ENCODE results near the gene ROCK1.
A peak's percentile ranks its signal among the peaks of the same experiment; 100 is the strongest.
"Not testable (repeated sequence)": the region's sequence is repeated elsewhere in the genome, so short reads cannot be mapped to it uniquely, and the experiment has no call there.

The ROCK1 gene

DNA sequence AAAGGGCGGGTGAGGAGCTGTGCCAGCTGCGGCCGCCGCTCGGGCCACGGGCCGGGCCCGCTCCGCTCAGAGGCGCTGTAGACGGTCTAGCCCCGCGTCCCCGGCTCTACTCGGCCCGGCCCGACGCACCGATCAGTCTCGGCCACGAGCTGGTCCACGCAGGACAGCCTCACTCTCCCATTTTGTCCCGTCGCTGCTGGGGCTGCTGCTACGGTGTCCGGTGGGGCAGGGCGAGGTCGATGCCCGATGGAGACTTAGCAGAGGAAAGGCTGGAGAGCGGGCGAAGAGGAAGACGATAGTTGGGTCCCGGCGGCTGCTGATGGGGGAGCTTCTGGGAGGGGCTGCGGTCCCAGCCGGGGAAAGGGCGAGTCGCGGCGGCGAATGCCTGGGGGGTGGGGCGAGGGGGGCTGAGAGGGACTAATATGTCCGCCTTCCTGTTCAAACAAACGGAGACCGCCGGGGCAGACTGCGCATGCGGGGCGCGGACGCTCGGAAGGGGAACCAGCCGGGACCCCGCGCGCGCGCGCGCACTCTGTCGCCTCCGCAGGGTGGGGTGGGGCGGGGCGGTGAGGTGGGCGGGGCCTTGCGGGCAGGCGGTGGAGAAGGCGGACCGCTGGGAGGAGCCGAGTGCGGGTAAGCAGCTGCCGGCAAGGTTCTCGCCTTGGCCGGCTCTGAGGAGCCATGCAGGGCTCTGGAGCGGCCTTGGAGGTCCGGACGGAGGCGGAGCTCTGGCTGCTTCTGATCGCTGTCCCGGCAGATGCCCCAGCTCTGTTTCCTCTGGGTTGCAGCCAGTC is at the start of gene ROCK1:
Gene ROCK1, minus strand, starts transcription at position 468 of the 794 bp plus-strand sequence. CDS start 903 bp downstream, outside the sequence.
- peak; percentile 97 to 99 (median 98) for DNase-seq (ENCODE audit: low read depth in 3 of 3, low spot score in 1 of 3)

DNA sequence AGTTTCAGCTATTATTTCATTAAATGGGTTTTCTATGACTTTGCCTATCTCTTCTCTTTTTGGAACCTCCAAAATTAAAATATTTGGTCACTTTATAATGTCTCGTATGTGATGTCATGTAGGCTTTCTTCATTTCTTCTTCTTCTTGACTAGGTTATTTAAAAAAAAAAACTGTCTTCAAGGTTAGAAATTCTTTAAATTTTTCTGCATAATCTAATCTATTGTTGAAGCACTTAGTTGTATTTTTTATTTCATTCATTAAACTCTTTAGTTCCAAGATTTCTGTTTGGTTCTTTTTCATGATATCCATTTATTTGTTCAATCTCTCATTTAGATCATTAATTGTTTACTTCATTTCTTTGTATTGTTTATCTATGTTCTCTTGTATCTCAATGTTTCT is 43.8 kb upstream of the ROCK1 start:
- no peak for DNase-seq (ENCODE audit: low read depth in 3 of 3, low spot score in 1 of 3)

DNA sequence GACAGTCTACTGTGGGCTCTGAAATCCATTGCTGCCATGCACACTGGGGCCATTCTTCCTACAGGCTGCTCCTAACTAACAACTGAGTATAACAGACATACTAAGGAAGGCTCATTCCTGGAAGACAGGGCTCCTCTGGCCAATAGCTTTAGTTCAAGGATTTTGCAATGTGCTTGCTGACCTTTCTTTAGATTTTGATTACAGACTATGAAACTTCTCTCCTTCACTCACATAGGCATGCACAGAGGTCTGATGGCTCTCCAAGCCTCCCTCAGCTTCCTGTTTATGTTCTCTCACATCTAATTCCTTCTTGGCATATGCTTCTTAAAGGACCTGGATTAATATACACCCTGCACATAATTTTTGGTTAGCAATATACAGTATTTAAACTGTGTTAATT is 34.4 kb upstream of the ROCK1 start:
- no peak for DNase-seq (ENCODE audit: low read depth in 3 of 3, low spot score in 1 of 3)

DNA sequence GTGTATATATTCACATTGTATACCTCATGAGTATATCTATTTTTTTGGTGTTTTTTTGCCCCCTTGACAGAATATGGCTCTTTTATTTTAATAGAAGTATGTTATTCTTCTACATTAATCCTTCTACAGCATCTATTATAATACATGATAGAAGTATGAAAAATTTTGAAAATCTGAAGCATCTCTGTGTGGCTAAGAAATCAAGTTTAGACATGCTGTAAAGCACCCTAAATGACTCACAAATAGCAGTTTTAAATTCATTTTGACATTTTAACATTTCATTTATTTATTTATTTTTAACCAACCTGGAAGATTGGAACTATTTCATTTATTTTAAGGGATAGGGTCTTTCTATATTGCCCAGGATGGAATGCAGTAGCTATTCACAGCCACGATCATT is 33.8 kb upstream of the ROCK1 start:
- DNase-seq (ENCODE audit: low read depth in 3 of 3, low spot score in 1 of 3) = no peak

DNA sequence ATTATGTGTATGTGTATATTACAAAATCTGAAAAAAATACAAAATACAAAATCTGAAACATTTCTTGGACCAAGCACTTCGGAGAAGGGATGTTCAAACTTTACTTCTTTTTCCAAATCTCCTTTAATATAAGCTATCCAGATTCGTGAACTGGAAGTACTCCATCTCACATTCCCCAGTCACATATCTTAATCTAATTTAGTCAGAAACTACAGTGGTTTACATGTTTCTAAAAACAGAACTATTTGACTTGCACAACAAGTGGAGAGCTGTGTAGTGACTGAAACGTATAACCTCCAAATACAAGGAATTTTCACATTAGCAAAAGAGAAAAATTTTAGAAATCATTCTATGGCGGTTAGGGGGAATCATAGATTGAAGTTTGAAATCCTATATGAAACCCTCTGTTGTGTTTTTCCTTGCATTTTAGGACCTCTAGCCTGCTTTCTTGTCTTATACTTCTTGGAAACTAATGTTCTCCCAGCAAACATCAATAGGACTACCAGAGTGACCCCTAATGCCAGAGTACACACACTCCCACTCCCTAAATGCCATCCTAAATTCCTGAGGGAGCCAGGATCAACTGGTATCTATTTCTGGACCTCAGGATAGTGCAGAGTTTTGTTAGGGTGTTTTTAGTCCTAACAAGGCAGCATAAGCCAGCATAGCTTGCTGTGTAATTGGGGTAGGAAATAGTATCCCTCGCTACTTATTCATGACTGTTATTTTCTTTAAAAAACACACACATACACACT is 30.2 kb upstream of the ROCK1 start:
- no peak for DNase-seq (ENCODE audit: low read depth in 3 of 3, low spot score in 1 of 3)

DNA sequence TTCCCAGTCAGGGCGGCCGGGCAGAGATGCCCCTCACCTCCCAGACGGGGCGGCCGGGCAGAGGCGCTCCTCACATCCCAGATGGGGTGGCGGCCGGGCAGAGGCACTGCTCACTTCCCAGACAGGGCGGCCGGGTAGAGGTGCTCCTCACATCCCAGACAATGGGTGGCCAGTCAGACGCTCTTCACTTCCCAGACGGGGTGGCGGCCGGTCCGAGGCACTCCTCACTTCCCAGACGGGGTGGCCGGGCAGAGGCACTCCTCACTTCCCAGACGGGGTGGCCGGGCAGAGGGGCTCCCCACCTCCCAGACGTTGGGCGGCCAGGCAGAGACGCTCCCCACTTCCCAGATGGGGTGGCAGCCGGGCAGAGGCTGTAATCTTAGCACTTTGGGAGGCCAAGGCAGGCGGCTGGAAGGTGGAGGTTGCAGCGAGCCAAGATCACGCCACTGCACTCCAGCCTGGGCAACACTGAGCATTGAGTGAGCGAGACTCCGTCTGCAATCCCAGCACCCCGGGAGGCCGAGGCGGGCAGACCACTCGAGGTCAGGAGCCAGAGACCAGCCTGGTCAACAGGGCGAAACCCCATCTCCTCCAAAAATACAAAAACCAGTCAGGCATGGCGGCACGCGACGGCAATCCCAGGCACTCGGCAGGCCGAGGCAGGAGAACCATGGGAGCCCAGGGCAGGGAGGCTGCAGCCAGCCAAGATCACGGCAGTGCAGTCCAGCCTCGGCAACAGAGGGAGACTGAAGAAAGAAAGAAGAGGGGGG is 26.3 kb upstream of the ROCK1 start:
- DNase-seq (ENCODE audit: low read depth in 3 of 3, low spot score in 1 of 3) = not testable (repeated sequence)

DNA sequence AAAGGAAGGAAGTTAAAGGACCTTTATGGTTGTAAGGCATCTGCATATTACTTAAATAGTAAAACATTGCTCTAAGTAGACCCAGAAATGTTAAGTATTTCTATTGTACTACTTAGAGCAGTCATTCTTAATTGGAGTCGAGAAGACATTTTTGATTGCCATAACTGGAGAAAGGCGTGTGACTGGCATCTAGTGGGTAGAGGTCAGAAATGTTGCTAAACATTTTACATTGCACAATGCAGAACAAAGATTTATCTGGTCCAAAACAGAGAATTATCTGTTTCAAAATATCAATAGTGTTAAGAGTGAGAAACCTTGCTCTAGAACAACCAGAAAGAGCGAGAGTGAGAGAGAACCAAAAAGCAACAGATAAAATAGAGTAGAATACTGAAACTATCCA is 23.3 kb upstream of the ROCK1 start:
- no peak for DNase-seq (ENCODE audit: low read depth in 3 of 3, low spot score in 1 of 3)

DNA sequence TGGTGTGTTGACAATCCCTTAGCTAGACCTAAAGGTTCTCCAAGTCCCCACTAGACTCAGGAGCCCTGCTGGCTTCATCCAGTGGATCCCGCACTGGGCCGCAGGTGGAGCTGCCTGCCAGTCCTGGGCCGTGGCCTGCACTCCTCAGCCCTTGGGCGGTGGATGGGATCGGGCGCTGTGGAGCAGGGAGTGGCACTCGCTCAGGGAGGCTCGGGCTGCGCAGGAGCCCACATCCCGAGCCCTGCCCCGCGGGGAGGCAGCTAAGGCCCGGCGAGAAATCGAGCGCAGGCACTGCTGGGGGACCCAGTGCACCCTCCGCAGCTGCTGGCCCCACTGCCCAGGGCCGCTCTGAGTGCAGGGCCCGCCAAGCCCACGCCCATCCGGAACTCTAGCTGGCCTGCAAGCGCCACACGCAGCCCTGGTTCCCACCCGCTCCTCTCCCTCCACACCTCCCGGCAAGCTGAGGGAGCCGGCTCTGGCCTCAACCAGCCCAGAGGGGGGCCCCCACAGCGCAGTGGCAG is 20.8 kb upstream of the ROCK1 start:
- DNase-seq (ENCODE audit: low read depth in 3 of 3, low spot score in 1 of 3) = no peak

DNA sequence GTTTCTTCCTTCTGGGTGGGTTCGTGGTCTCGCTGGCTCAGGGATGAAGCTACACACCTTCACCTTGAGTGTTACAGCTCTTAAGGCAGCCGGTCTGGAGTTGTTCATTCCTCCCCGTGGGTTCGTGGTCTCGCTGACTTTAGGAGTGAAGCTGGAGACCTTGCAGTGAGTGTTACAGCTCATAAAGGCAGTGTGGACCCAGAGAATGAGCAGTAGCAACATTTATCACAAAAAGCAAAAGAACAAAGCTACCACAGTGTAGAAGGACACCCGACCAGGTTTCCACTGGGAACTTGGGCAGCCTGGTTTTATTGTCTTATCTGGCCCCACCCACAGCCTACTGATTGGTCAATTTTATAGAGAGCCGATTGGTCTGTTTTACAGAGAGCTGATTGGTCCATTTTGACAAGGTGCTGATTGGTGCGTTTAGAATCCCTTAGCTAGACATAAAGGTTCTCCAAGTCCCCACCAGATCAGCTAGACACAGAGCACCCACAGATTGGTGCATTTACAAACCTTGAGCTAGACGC is 20.1 kb upstream of the ROCK1 start:
- no peak for DNase-seq (ENCODE audit: low read depth in 3 of 3, low spot score in 1 of 3)

DNA sequence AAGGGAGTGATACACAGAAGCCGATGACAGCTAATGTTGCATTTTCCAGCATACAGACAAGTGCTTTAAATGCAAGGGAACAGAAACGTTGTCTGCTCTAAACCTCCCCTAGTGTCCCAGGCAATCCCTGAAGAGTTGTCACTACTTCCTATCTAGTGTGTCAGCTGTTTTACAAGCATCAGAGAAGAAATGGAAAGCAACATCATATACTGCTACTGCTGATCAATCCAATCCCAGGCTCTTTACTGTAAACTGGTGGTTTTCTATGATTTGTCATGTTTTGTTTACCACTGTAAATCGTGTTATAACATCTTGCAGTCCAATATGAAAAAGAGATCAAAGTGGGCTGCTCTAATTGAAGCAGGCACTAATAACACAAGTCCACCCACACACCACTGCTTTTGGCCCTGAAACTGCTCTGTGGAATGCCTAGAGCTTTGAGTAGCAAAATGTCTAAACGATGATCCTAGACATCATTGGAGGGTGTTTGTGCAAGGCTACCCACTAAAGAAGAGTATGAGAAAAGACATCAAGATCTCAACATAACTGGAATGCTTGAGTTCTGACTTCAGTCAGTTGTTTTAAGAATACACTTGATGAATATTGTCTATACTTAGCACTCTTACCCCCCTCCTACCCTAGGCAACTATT is 18.1 kb upstream of the ROCK1 start:
- no peak for DNase-seq (ENCODE audit: low read depth in 3 of 3, low spot score in 1 of 3)

DNA sequence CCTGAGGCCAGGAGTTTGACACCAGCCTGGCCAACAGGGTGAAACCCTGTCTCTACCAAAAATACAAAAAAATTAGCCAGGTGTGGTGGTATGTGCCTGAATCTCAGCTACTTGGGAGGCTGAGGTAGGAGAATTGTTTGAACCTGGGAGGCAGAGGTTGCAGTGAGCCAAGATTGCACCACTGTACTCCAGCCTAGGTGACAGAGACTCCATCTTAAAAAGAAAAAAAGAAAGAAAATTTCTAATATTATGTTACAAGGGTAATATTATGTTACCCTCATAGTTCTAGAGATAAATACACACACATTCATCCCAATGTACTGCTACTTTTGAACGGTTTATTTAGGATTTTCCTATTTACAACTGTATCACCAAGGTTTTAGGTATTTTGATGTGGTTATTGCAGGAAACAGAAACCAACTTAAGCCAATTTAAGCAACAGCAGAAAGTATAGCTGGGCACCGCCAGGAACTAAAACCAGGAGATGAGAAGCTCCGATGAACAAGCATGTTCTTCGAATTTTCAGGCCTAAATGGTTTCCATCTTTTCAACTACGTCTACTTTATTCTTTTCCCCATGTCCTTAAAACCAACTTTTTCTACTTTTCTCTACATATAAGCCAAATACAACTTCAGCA is 11.8 kb upstream of the ROCK1 start:
- no peak for DNase-seq (ENCODE audit: low read depth in 3 of 3, low spot score in 1 of 3)

DNA sequence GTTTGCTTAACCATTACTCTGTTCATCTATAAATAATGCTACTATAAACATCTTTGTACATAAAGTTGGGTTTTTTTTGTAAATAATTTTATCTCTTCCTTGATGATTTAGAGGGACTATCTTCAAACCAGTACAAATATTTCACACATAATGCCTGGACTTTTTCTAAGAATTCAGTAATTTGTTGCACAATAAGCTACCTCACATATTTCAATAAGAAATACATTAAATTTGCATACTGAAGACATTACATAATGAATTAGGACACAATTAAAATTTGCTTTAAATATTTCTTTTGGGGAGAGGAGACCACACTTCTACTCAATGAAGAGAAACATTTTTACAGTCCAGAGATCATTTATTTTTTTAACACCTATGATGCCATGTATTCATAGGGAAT is 7.2 kb upstream of the ROCK1 start:
- no peak for DNase-seq (ENCODE audit: low read depth in 3 of 3, low spot score in 1 of 3)

DNA sequence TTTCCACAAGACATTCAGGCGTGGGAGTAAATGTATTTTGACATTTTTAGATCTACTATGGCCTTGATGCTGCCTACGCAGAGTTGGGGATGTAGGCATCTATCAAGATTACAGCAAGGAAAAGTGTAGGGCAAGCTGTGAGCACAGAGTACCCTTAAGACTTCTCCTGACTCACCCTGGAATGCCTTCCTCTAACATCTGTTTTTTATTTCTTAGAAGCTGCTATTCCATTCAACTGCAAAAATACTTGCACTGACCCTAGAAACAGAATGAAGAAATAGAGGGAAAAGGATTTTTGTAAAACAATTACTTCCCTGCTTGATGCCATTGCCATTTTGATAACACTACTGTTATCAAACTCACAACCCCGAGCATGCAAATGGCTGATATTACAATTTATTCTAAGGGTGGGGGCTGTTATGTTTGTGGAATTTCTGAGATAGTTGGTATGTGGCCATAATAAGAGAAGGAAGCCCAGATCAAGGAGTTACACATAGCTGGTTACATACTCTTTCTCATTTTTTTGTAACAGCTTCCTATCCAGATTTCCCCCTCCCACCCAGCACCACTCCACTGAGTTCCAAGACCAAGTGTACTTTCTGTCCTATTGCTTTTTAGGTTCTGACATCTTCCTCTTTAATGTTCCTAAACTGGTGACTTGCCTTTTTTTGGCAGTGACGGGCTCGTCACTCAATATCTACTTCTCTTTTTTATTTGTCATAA is 6.0 kb upstream of the ROCK1 start:
- no peak for DNase-seq (ENCODE audit: low read depth in 3 of 3, low spot score in 1 of 3)

DNA sequence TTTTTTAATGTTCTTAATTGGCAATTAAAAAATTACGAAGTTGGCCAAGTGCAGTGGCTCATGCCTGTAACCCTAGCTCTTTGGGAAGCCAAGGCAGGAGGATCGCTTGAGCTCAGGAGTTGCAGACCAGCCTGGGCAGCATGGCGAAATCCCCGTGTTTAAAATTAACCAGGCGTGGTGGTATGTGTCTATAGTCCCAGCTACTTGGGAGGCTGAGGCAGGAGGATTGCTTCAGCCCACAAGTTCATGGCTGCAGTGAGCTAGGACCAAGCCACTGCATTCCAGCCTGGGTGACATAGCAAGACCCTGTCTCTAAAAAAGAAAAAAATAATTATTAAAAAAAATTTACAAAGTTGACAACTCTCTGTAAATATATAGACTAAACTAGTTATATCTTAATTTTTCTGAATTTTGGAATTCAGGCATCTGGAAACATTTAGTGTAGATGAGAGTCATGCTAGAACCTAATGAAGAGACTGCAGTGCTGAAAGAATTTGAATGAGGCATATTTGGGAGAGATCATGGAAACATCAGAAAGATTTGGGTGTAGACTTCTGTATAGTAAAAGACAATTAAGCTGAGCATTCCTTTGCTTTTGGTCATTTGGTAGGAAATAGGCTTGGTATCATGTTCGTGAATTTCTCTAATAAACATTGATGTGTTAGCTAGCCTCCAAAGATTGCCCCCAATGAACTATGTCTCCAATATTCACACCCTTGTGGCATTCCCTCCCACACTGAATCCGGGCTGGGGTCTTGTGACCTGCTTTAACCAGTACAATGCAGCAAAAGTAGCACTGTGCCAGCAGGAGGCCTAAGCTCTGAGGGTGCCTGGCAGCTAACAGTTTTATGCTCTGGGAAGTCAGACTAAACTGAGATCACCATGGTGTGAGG is 4.2 kb upstream of the ROCK1 start:
- DNase-seq (ENCODE audit: low read depth in 3 of 3, low spot score in 1 of 3) = no peak

DNA sequence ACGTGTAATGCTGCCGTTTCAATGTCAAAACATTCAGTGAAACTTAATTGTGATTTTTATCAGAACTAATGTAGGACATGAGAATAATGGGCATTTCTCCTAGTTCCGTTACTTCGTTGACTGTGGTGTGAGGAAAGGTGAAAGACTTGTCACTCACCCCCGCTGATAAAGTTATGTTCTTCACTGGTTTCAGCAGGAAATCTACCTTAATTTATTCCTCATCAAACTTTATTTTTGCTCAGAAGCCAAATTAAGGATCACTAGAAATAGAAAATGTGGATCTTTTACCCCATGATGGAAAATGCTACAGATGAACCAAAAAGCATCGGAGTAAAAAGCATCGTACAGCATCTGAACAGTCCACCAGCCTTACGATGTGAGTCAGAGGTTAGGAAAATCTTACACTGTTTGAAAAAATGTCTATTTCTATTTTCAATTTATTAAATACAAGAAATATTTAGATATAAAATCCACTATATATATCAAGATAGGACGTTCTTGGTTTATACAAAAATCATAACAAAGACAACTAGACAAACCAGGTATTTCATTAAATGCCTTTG is 1.0 kb upstream of the ROCK1 start:
- no peak for DNase-seq (ENCODE audit: low read depth in 3 of 3, low spot score in 1 of 3)

DNA sequence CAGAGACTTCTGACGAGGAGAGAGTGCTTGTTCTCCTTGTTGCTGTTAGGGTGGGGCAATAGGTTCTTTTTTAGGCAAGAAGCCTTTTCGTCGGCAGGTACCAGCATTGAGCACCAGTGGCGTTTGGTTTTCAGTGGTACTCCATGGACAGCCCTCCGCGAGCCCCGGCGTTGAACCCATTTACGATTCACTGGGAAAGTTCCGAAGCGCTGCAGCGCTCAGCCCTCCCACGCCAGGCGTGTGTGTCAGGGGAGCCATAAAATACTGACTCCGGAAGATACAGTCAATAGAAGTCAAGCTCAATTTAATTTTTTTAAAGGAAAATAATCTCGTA is 494 bp upstream of the ROCK1 start:
- DNase-seq (ENCODE audit: low read depth in 3 of 3, low spot score in 1 of 3) = peak in 1 of 3 donors; percentile 27

DNA sequence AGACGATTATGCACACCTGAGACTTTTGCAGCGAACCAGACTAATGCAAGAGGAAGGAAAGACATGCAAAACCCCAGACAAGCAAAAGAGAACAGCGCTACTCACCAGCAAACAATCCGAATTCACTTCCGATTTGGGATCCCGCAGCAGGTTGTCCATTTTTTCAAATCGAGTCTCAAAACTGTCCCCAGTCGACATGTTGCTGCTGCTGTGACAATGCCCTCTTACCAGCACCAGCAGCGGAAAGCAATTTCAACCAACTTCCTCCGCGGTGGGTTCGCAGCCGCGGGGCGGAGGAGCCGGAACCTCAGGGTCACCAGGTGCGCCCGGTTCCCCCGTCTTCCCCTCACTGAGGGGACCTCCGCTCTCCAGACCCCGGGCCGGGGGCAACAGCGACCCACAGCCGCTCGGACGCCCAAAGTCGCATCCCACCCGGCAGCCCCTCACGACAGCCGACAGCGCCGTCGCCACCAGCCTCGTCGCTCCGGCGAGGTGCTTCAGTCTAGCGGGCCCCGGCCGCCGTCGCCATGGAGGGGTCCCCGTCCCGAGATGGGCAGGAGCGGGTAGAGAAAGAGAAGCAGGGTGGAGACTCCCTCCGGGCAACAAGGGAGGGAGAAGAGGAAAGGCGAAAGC is 784 bp downstream of the ROCK1 start:
- DNase-seq (ENCODE audit: low read depth in 3 of 3, low spot score in 1 of 3) = peak in 2 of 3 donors; percentile 29 to 31
